H1 (cell line): ENCODE results near the gene C20orf202. TPM values are rescaled to one million over a fixed set of nuclear protein-coding genes. Genes with fewer than 3 reads are reported as not detected.

Source experiments
- KDM4A ChIP-seq: IDR thresholded peaks from one replicate; pipeline ENCODE4 v1.7.1; 2012; ENCODE audit warnings: low read depth, mild to moderate bottlenecking, moderate library complexity, low read length, inconsistent platforms; ENCODE audit not compliant: severe bottlenecking
- polyA plus RNA-seq, 7 experiments: library from polyadenylated mRNA; depleted of rRNA in 3 of 7; stranded (reverse) in 5 of 7; unstranded in 2 of 7; fragments of >200 nt in 5 of 7; fragments of 200-250 nt in 2 of 7; gene quantifications; 1 replicate in 5 of 7; 2 replicates in 1 of 7; 4 replicates in 1 of 7; pipeline versions ENCODE4 v1.2.1 to v1.2.3, GENCODE V29; 2011 to 2013; ENCODE audit warnings: missing spikeins in 2 of 7, mixed read lengths in 2 of 7
- total RNA-seq: library from RNA; stranded (reverse); fragmentation: NEBNext Ultra II Directional; extraction: Animal tissue kit (Norgen Biotek cat#: 25700); gene quantifications from 2 replicates; pipeline ENCODE4 v1.2.1, GENCODE V29; 2021

The C20orf202 gene
- total and polyA plus RNA-seq, 2 of the 8 experiments (the other 6 are each of a cell fraction or from before 2014, with no cell fraction given): 0.12 TPM; not detected in 1

DNA sequence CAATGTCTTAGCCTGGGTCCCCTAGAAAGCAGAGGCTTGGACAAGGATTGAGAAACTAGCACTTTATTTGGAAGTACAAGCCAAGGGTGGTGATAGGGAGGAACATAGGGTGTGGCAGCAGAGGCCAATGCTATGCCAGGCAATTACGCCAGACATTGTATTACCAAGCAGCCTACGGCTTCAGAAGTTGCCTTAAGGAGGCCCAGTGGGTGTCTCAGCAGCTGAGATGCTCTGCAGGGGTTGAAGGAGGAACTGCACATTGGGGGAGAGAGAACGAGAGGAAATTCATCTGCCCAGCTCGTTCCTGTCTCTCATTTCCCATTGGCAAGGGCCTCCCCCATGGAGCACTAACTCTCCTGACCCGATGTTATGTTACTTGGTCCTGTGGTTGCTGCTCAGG lies 859 bp downstream of the C20orf202 start (continued):
- TF ChIP-seq KDM4A: no peak
- TF ChIP-seq, all 59 proteins: peak for 0
